Fibroblast of the aortic adventitia (primary cell): ENCODE measurements around the gene TMEM120A. TPM values are rescaled to one million over a fixed set of nuclear protein-coding genes. Genes with fewer than 3 reads are reported as not detected.

Source experiments
- DNase-seq: peaks from one replicate; pipeline ENCODE4 v3.0.0-alpha.2; 2010; ENCODE audit warnings: low read depth
- H3K4me3 ChIP-seq: 2 replicates; pipeline ENCODE4 v1.5.1; 2011; ENCODE audit warnings: low read depth, mild to moderate bottlenecking, control low read depth, low read length, moderate library complexity
- CTCF ChIP-seq: IDR thresholded peaks from 2 replicates; pipeline ENCODE4 v1.5.1; 2011; ENCODE audit warnings: mild to moderate bottlenecking, low read length, control low read depth, inconsistent platforms; ENCODE audit not compliant: insufficient read depth
- small RNA-seq: library from RNA; depleted of rRNA; stranded (forward); fragments of <200 nt; gene quantifications from one replicate; pipeline ENCODE3, GENCODE V24; 2012
- total RNA-seq: library from RNA; depleted of rRNA; stranded (reverse); fragments of >200 nt; gene quantifications from 2 replicates; pipeline ENCODE4 v1.2.3, GENCODE V29; 2012; ENCODE audit warnings: low replicate concordance

Gene TMEM120A
- total RNA-seq, 1 donor: 28.9 TPM

GRCh38 chr7:75937958-75938786, 56.2 kb downstream of the TMEM120A start:
- no peak for TF ChIP-seq CTCF
- DNase-seq: peak; percentile 88
- no peak overlapping the region for H3K4me3 ChIP-seq

Small RNA genes within 50 kb of the gene (small RNA-seq; reads per million reads assigned to genes)
- 34.6 reads per million, percentile 96 among the genes with 10 or more reads in this experiment for gene SNORA14A

Other genes starting within 250 kb of the TMEM120A start
- gene CCL26, start 222.4 kb downstream of the TMEM120A start, total RNA-seq: 0.33 and 1.2 TPM in 2 replicates
- gene CCL24, start 180.8 kb downstream of the TMEM120A start, total RNA-seq: not detected in 2 replicates
- gene RHBDD2, start 115.6 kb downstream of the TMEM120A start, total RNA-seq: 28.7 and 50.3 TPM in 2 replicates
- 35.2 and 40.7 TPM in 2 replicates for gene POR, start 79.4 kb downstream of the TMEM120A start, total RNA-seq
- 22.2 and 33.2 TPM in 2 replicates for gene STYXL1, start 53.4 kb upstream of the TMEM120A start, total RNA-seq
- 38.3 and 43.8 TPM in 2 replicates for gene MDH2, start 53.5 kb upstream of the TMEM120A start, total RNA-seq
- gene SRRM3, start 207.3 kb upstream of the TMEM120A start, total RNA-seq: 0.18 and 1.3 TPM in 2 replicates